OCI-LY7 (cell line): ENCODE results near the gene TNS1. TPM values are rescaled to one million over a fixed set of nuclear protein-coding genes. Genes with fewer than 3 reads are reported as not detected.

Experiments
- BruUV-seq: library from RNA; stranded (reverse); fragments of 400-500 nt; replicated peaks from 2 replicates; lab custom pipeline; 2021; lab: Mats Ljungman, UMichigan
- CTCF ChIA-PET: fragments of 300-600 bp; sonication (Branson Sonifier 250); formaldehyde crosslinking; loops from one replicate; lab custom pipeline; 2022; ENCODE audit warnings: antibody characterized with exemption; ENCODE audit not compliant: unreplicated experiment; lab: Charles Lee
- POLR2A ChIA-PET: fragments of 300-600 bp; sonication (Branson Sonifier 250); formaldehyde crosslinking; loops from one replicate; lab custom pipeline; 2022; ENCODE audit warnings: antibody characterized with exemption; lab: Charles Lee
- DNase-seq: peaks from one replicate; pipeline ENCODE4 v3.0.0-alpha.2; 2015; ENCODE audit warnings: low spot score
- H2AFZ ChIP-seq: fragments of 200-600 bp; sonication (generic), shearing (Covaris generic); 2 replicates; pipeline ENCODE4 v1.6.1; 2014; ENCODE audit warnings: mild to moderate bottlenecking, antibody characterized with exemption, low read length, moderate library complexity
- H3K27ac ChIP-seq: fragments of 200-600 bp; sonication (generic); 2 replicates; pipeline ENCODE4 v1.5.1; 2014; ENCODE audit warnings: mixed run types, low read depth, mild to moderate bottlenecking, moderate library complexity, low read length, inconsistent platforms; ENCODE audit not compliant: poor library complexity, severe bottlenecking
- H3K36me3 ChIP-seq: fragments of 200-600 bp; sonication (generic); 2 replicates; pipeline ENCODE4 v1.6.1; 2014; ENCODE audit warnings: mild to moderate bottlenecking, antibody characterized with exemption, low read length, moderate library complexity, mixed read lengths; ENCODE audit not compliant: insufficient read depth
- H3K4me1 ChIP-seq: fragments of 200-600 bp; sonication (generic); 2 replicates; pipeline ENCODE4 v1.5.1; 2014; ENCODE audit warnings: mild to moderate bottlenecking, low read length; ENCODE audit not compliant: insufficient read depth, poor library complexity, severe bottlenecking
- H3K4me2 ChIP-seq: fragments of 200-600 bp; sonication (generic); 2 replicates; pipeline ENCODE4 v1.6.1; 2014; ENCODE audit warnings: mild to moderate bottlenecking, low read length
- H3K4me3 ChIP-seq: fragments of 200-600 bp; sonication (generic); 2 replicates; pipeline ENCODE4 v1.5.1; 2014; ENCODE audit warnings: mild to moderate bottlenecking, low read depth, low read length; ENCODE audit not compliant: poor library complexity, severe bottlenecking
- H3K79me2 ChIP-seq: fragments of 200-600 bp; sonication (generic); 2 replicates; pipeline ENCODE4 v1.6.1; 2016; ENCODE audit warnings: low read depth, mild to moderate bottlenecking, low read length, moderate library complexity, mixed read lengths; ENCODE audit not compliant: insufficient read depth
- H3K9me2 ChIP-seq: fragments of 200-600 bp; sonication (generic); 2 replicates; pipeline ENCODE4 v1.6.1; 2016; ENCODE audit warnings: mild to moderate bottlenecking, low read length, mixed read lengths; ENCODE audit not compliant: insufficient read depth
- H3K9me3 ChIP-seq: fragments of 200-600 bp; sonication (generic); 2 replicates; pipeline ENCODE4 v1.6.1; 2014; ENCODE audit warnings: mild to moderate bottlenecking, mixed run types, low read length, mixed read lengths
- H4K20me1 ChIP-seq: fragments of 200-600 bp; sonication (generic); 2 replicates; pipeline ENCODE4 v1.6.1; 2014; ENCODE audit warnings: mild to moderate bottlenecking, antibody characterized with exemption, low read length, moderate library complexity, mixed read lengths; ENCODE audit not compliant: insufficient read depth
- CTCF ChIP-seq: fragments of 200-600 bp; sonication (generic); conservative IDR thresholded peaks from 2 replicates; pipeline ENCODE4 v1.5.1; 2014; ENCODE audit warnings: mild to moderate bottlenecking, antibody characterized with exemption, low read length, moderate library complexity, mixed read lengths
- EZH2phosphoT487 ChIP-seq: fragments of 200-600 bp; sonication (generic); IDR thresholded peaks from 2 replicates; pipeline ENCODE4 v1.6.1; 2018; ENCODE audit warnings: low read depth, borderline replicate concordance, mild to moderate bottlenecking, mixed run types, antibody characterized with exemption, low read length, moderate library complexity, mixed read lengths
- intact Hi-C: fragments of 100-400 bp; cut with micrococcal nuclease; formaldehyde crosslinking; loops from one replicate; pipeline ENCODE4 v1.10.0; 2022; ENCODE audit not compliant: unreplicated experiment
- total RNA-seq, 2 experiments: library from RNA; depleted of rRNA in 1 of 2; stranded (reverse); fragments of >200 nt in 1 of 2; shearing (Covaris generic) in 1 of 2; gene quantifications; 2 replicates each; pipeline ENCODE4 v1.2.3, GENCODE V29; 2014 to 2022

TNS1 gene
- total RNA-seq, 2 experiments from 2014 or later: not detected

GRCh38 chr2:217776631-217777030 is 226.2 kb downstream of the TNS1 start:
- no peak overlapping the region for H2AFZ ChIP-seq
- no peak for TF ChIP-seq EZH2phosphoT487
- TF ChIP-seq CTCF: no peak
- no peak overlapping the region for H3K27ac ChIP-seq
- no peaks in the 10 kb centered on the region for H3K9me3 ChIP-seq
- H4K20me1 ChIP-seq: no peaks in the 10 kb centered on the region
- H3K4me3 ChIP-seq: no peak overlapping the region
- H3K4me1 ChIP-seq: no peaks in the 10 kb centered on the region
- no TSS peak for BruUV-seq
- no peaks in the 10 kb centered on the region for H3K9me2 ChIP-seq
- CTCF ChIA-PET: no interaction called here
- no peaks in the 10 kb centered on the region for H3K79me2 ChIP-seq
- intact Hi-C loops: no loop called here
- H3K4me2 ChIP-seq: no peak overlapping the region
- no peak for DNase-seq
- POLR2A ChIA-PET: no interaction called here
- no peaks in the 10 kb centered on the region for H3K36me3 ChIP-seq

GRCh38 chr2:217775920-217776503 is 226.8 kb downstream of the TNS1 start:
- Histone ChIP-seq H3K4me1 (no peaks in the 10 kb centered on the region), H2AFZ (no peak overlapping the region), H3K4me3 (no peak overlapping the region), H3K79me2 (no peaks in the 10 kb centered on the region), H3K9me3 (no peaks in the 10 kb centered on the region), H3K36me3 (no peaks in the 10 kb centered on the region), H3K27ac (no peak overlapping the region), H3K9me2 (no peaks in the 10 kb centered on the region), H3K4me2 (no peak overlapping the region), H4K20me1 (no peaks in the 10 kb centered on the region)
- ChIA-PET CTCF (interaction anchor here (1.3 kb wide), 1 partner anchor 9 kb away, joined by 4 read pairs; no protein-coding TSS in a partner anchor), POLR2A (no interaction called here)
- TF ChIP-seq CTCF: no peak
- TF ChIP-seq EZH2phosphoT487: no peak
- intact Hi-C loops: no loop called here
- BruUV-seq: no TSS peak
- no peak for DNase-seq

- Histone ChIP-seq H3K27ac (no peak overlapping the region), H3K4me3 (no peak overlapping the region), H3K9me3 (no peaks in the 10 kb centered on the region), H4K20me1 (no peaks in the 10 kb centered on the region), H3K79me2 (no peaks in the 10 kb centered on the region), H3K4me2 (no peak overlapping the region), H3K36me3 (no peaks in the 10 kb centered on the region), H2AFZ (no peak overlapping the region), H3K4me1 (no peaks in the 10 kb centered on the region), H3K9me2 (no peaks in the 10 kb centered on the region)
- BruUV-seq: no TSS peak
- DNase-seq: no peak
- intact Hi-C loops: no loop called here
- ChIA-PET POLR2A (no interaction called here), CTCF (no interaction called here)
- TF ChIP-seq CTCF (no peak), EZH2phosphoT487 (no peak)
Measured at GRCh38 chr2:217774232-217774631, 228.6 kb downstream of the TNS1 start.
